ENCODE measurements around the gene PDCD7.
"Not testable (repeated sequence)": the region's sequence is repeated elsewhere in the genome, so short reads cannot be mapped to it uniquely, and the experiment has no call there.

PDCD7 gene

GRCh38 chr15:65100442-65100841, 33.2 kb downstream of the PDCD7 start:
- no peak overlapping the region for H3K27ac Mint-ChIP-seq
- H3K4me1 Mint-ChIP-seq: peaks cover 12% of the 10 kb centered on the region
- ATAC-seq (no peak), DNase-seq (ENCODE audit: low spot score in 2 of 2) (no peak)
- peaks cover 54% of the 10 kb centered on the region for H3K36me3 Mint-ChIP-seq
- no peak overlapping the region for H3K4me3 Mint-ChIP-seq
- no peaks in the 10 kb centered on the region for H3K9me3 Mint-ChIP-seq

DNA sequence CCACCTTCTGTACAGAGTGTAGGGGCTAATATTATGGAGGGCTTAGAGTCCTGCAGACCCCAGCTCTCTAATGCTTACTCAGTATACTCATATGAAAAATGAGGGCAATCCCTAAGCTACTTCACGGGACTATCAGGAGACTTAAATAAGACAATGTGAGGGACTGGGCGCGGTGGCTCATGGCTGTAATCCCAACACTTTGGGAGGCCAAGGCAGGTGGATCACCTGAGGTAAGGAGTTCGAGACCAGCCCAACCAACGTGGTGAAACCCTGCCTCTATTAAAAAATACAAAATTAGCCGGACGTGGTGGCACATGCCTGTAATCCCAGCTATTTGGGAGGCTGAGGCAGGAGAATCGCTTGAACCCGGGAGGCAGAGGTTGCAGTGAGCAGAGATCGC, 33.8 kb downstream of the PDCD7 start:
- peaks cover 48% of the 10 kb centered on the region for H3K36me3 Mint-ChIP-seq
- not testable (repeated sequence) for ATAC-seq; H3K27ac Mint-ChIP-seq; DNase-seq (ENCODE audit: low spot score in 2 of 2); H3K9me3 Mint-ChIP-seq; H3K4me3 Mint-ChIP-seq
- H3K4me1 Mint-ChIP-seq: peaks cover 12% of the 10 kb centered on the region

DNA sequence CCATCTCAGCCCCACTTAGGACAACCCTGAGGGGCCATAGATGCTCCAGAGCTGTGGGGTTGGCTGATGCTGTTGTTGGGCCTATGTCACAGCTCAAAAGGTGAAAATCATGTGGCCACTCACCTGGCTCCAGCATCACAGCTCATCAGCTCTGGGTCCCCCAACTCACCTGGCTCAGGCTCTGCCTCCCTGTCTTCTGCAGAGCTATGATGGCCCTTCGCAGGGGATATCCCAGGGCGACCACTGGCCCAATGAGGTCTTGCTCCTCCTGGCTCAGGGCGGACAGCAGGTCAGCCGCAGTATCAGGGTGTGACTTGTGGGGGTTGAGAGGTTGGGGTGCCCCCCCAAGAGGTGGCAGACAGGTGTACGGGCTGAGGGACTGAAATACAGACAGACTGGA, 34.3 kb downstream of the PDCD7 start:
- no peak overlapping the region for H3K4me3 Mint-ChIP-seq
- no peak for DNase-seq (ENCODE audit: low spot score in 2 of 2)
- H3K36me3 Mint-ChIP-seq: peaks cover 44% of the 10 kb centered on the region
- H3K27ac Mint-ChIP-seq: no peak overlapping the region
- ATAC-seq: no peak
- H3K4me1 Mint-ChIP-seq: peaks cover 12% of the 10 kb centered on the region
- H3K9me3 Mint-ChIP-seq: no peaks in the 10 kb centered on the region

- H3K4me3 Mint-ChIP-seq: no peak overlapping the region
- no peak for ATAC-seq
- no peak overlapping the region for H3K27ac Mint-ChIP-seq
- peaks cover 7% of the 10 kb centered on the region for H3K4me1 Mint-ChIP-seq
- no peak for DNase-seq (ENCODE audit: low spot score in 2 of 2)
- H3K36me3 Mint-ChIP-seq: peaks cover 34% of the 10 kb centered on the region
- no peaks in the 10 kb centered on the region for H3K9me3 Mint-ChIP-seq
Measured at GRCh38 chr15:65097651-65098263, 35.9 kb downstream of the PDCD7 start.

- Mint-ChIP-seq H3K9me3 (no peaks in the 10 kb centered on the region), H3K27ac (peak overlapping the region; percentile 71), H3K4me3 (no peak overlapping the region), H3K36me3 (peaks cover 32% of the 10 kb centered on the region), H3K4me1 (peaks cover 6% of the 10 kb centered on the region)
- DNase-seq (ENCODE audit: low spot score in 2 of 2): no peak
- ATAC-seq: no peak
Measured at GRCh38 chr15:65096481-65097385, 36.9 kb downstream of the PDCD7 start.

GRCh38 chr15:65095747-65096104, 37.9 kb downstream of the PDCD7 start:
- Mint-ChIP-seq H3K27ac (no peak overlapping the region), H3K4me3 (no peak overlapping the region), H3K4me1 (no peaks in the 10 kb centered on the region), H3K36me3 (peaks cover 22% of the 10 kb centered on the region), H3K9me3 (no peaks in the 10 kb centered on the region)
- ATAC-seq (no peak), DNase-seq (ENCODE audit: low spot score in 2 of 2) (no peak)

GRCh38 chr15:65095011-65095746, 38.4 kb downstream of the PDCD7 start:
- H3K27ac Mint-ChIP-seq: peak overlapping the region; percentile 67
- H3K4me3 Mint-ChIP-seq: no peak overlapping the region
- H3K9me3 Mint-ChIP-seq: no peaks in the 10 kb centered on the region
- no peak for DNase-seq (ENCODE audit: low spot score in 2 of 2)
- H3K4me1 Mint-ChIP-seq: no peaks in the 10 kb centered on the region
- H3K36me3 Mint-ChIP-seq: peaks cover 20% of the 10 kb centered on the region
- no peak for ATAC-seq

DNA sequence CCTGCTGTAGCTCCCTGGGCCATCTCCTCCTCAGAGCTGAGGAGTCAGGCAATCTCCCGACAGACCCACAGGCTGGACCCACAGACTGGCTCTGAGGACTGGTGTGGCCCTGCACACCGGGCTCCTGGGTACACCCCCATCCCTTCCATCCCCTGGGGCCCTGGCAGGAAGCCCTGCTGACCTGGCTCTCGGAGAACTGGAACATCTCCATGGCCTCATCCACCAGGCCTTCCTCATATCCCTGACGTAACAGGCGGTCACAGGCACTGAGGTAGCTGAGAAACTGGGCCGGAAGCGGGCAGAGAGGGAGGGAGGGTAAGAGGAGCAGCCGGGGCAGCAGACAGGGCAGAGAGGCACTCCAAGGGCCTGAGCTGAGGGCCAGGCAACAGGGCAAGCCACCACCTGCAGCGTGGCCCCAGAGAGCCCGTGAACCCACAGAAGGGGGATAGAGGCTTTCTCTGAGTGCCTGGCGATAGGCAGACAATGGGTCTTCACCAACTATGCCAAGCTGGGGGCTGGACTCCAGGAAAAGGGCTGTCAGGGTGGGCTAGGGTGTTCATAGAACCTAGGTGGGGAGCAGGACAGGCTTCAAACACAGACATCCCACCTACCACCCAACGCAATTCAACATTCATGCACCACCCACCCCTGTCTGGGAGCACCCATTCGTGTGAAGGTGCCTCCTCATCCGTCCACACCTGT, 39.2 kb downstream of the PDCD7 start:
- Mint-ChIP-seq H3K9me3 (no peaks in the 10 kb centered on the region), H3K4me3 (no peak overlapping the region), H3K36me3 (peaks cover 20% of the 10 kb centered on the region), H3K27ac (peak overlapping the region; percentile 67), H3K4me1 (no peaks in the 10 kb centered on the region)
- no peak for DNase-seq (ENCODE audit: low spot score in 2 of 2)
- ATAC-seq: no peak

DNA sequence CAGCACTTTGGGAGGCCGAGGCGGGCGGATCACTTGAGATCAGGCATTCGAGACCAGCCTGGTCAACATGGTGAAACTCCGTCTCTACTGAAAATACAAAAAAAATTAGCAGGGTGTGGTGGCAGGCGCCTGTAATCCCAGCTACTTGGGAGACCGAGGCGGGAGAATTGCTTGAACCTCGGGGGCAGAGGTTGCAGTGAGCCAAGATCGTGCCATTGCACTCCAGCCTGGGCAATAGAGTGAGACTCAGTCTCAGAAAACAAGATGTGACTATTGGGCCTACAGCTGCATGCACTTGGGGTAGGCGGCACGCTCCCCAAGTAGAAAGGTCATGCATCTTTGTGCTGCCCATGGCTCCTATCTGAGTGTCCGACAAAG, 39.8 kb downstream of the PDCD7 start:
- H3K36me3 Mint-ChIP-seq: peaks cover 17% of the 10 kb centered on the region
- not testable (repeated sequence) for H3K9me3 Mint-ChIP-seq; ATAC-seq; H3K4me3 Mint-ChIP-seq; H3K27ac Mint-ChIP-seq; H3K4me1 Mint-ChIP-seq; DNase-seq (ENCODE audit: low spot score in 2 of 2)

DNA sequence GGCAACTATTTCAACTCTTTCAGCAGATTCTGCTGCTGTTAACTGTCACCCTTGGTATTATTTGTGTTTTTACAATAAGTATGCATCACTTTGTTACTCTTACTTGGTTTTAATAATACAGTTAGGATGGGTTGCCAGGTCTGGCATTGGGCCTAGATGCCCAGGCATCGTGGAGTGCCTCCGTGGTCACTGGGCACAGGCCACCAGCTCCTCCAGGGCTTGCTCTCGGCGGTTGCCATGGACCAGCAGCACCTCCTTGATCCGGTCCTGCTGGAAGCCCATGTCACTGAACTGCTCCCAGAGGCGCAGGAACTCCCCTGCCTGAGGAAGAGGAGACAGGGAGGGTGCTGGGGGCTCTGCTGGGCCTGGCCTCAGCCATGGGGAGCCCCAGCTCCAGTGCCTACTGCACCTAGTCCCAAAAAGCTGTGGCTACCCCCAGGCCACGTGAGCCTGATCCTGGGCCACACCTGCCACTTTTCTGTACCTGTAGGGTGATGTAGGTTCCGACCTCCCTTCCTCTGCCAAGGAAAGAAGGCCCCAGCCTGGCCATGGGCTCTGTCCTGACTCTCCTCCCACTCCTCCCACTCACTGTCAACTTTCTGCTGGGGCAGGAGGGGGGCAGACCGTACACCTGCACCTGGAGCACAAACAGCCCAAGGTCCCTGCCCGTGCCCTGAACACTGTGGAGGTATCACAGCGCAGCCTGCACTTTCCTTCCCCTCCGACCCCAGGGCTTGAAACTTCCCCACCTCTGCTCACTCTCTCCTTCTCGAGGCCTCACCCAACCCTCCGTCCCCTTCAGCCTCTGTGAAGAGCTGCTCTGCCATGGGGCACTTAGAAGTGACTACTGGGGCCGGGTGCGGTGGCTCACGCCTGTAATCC, 40.5 kb downstream of the PDCD7 start:
- no peaks in the 10 kb centered on the region for H3K4me1 Mint-ChIP-seq
- H3K9me3 Mint-ChIP-seq: no peaks in the 10 kb centered on the region
- ATAC-seq (no peak), DNase-seq (ENCODE audit: low spot score in 2 of 2) (no peak)
- H3K27ac Mint-ChIP-seq: no peak overlapping the region
- peaks cover 11% of the 10 kb centered on the region for H3K36me3 Mint-ChIP-seq
- H3K4me3 Mint-ChIP-seq: no peak overlapping the region

- H3K4me1 Mint-ChIP-seq: peaks cover under 1% of the 10 kb centered on the region
- ATAC-seq (no peak), DNase-seq (ENCODE audit: low spot score in 2 of 2) (no peak)
- no peak overlapping the region for H3K4me3 Mint-ChIP-seq
- no peaks in the 10 kb centered on the region for H3K9me3 Mint-ChIP-seq
- no peak overlapping the region for H3K27ac Mint-ChIP-seq
- H3K36me3 Mint-ChIP-seq: peaks cover under 1% of the 10 kb centered on the region
Measured at GRCh38 chr15:65091946-65092770, 41.5 kb downstream of the PDCD7 start.

- no peaks in the 10 kb centered on the region for H3K36me3 Mint-ChIP-seq
- peak overlapping the region; percentile 60 for H3K27ac Mint-ChIP-seq
- no peak for ATAC-seq
- DNase-seq (ENCODE audit: low spot score in 2 of 2): no peak
- peaks cover 6% of the 10 kb centered on the region for H3K4me1 Mint-ChIP-seq
- no peaks in the 10 kb centered on the region for H3K9me3 Mint-ChIP-seq
- no peak overlapping the region for H3K4me3 Mint-ChIP-seq
Measured at GRCh38 chr15:65089206-65089824, 44.3 kb downstream of the PDCD7 start.

DNA sequence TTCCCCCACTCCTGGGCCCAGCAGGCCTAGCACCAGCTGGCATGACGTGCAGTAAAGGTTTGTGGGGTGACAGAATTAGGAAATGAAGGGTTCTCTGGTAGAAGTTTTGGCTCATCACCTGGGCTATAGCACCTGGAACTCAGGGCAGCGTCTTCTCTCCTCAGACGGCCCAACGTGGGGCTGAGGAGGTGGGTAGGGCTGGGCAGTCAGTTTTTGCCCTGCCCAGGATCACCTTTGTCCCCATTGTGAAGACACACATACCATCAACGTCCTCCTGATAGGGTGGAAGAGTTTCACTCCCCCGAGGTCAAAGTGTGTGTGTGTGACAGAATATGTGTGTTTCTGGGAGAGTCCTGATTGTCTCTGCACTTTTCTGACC, 45.0 kb downstream of the PDCD7 start:
- Mint-ChIP-seq H3K4me3 (no peak overlapping the region), H3K9me3 (no peaks in the 10 kb centered on the region), H3K36me3 (no peaks in the 10 kb centered on the region), H3K27ac (peak overlapping the region; percentile 60), H3K4me1 (peaks cover 6% of the 10 kb centered on the region)
- ATAC-seq (no peak), DNase-seq (ENCODE audit: low spot score in 2 of 2) (no peak)

All from stimulated activated effector memory CD8-positive, alpha-beta T cell treated with anti-CD3 and anti-CD28 coated beads, Interleukin-12 subunit alpha, Interleukin-12 subunit beta, amount 100 ng/mL, for 72 hours (primary cell).